ENCODE data around the gene CD36.

DNA sequence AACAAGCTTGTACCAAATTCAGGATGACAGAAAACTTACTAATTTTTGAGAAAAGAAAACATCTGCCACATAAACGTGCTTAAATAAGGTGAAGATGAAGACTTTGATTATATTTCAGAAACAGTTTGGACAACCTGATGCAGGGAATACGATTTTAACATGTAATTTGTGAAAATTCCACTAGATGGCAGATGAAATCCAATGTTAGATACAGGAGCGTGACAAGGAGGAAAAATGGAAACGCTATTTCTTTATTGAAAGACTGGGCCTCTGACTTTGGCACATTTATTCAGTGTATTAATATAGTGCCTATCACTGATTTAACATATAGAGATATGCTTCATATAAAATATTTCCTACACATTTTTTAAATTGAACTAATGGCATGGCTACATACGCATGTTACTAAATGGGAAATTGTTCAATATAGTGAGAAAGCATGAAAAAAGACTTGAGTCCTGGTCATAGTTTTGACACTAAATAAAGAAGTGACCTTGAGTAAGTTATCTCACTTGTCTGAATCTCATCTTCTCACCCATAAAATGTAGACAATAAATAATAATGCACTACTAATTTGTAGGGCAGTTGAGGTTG, 60.7 kb downstream of the CD36 start:
- TF ChIP-seq ZNF274 (IDR thresholded peaks at IDR 0.05; ENCODE audit: low read depth, low read length) (no peak), SUZ12 (IDR thresholded peaks at IDR 0.05; ENCODE audit: extremely low read depth, insufficient read depth, insufficient read length) (no peak)

Data from NT2/D1 (cell line).